Osteoblast (primary cell): ENCODE results near the gene NDUFAF8. TPM values are rescaled to one million over a fixed set of nuclear protein-coding genes. Genes with fewer than 3 reads are reported as not detected.

Source experiments
- DNase-seq: peaks from one replicate; pipeline ENCODE4 v3.0.0; 2011; ENCODE audit warnings: low spot score, mixed read lengths; ENCODE audit not compliant: insufficient read length; ENCODE audit errors: missing footprints
- H2AFZ ChIP-seq: 2 replicates; pipeline ENCODE4 v1.6.0; 2011; ENCODE audit warnings: mild to moderate bottlenecking, low read length
- H3K27ac ChIP-seq: 2 replicates; pipeline ENCODE4 v1.5.1; 2011; ENCODE audit warnings: mild to moderate bottlenecking, low read depth, low read length, moderate library complexity
- H3K27me3 ChIP-seq: 2 replicates; pipeline ENCODE4 v1.6.0; 2012; ENCODE audit warnings: mild to moderate bottlenecking, control low read depth, inconsistent platforms, low read length, moderate library complexity; ENCODE audit not compliant: insufficient read depth
- H3K36me3 ChIP-seq: 2 replicates; pipeline ENCODE4 v1.5.1; 2011; ENCODE audit warnings: mild to moderate bottlenecking, low read length, control low read depth, moderate library complexity; ENCODE audit not compliant: insufficient read depth
- H3K4me1 ChIP-seq: 2 replicates; pipeline ENCODE4 v1.5.1; 2011; ENCODE audit warnings: mild to moderate bottlenecking, low read length, control low read depth, moderate library complexity; ENCODE audit not compliant: insufficient read depth
- H3K4me2 ChIP-seq: 2 replicates; pipeline ENCODE4 v1.6.0; 2011; ENCODE audit warnings: mild to moderate bottlenecking, low read length; ENCODE audit not compliant: insufficient read depth
- H3K4me3 ChIP-seq: fragments of 200-600 bp; sonication (generic); 3 replicates; pipeline ENCODE4 v1.5.1; 2012; ENCODE audit warnings: mild to moderate bottlenecking, low read length, inconsistent platforms; ENCODE audit not compliant: insufficient read depth
- H3K79me2 ChIP-seq: 2 replicates; pipeline ENCODE4 v1.6.0; 2012; ENCODE audit warnings: mild to moderate bottlenecking, low read length, control low read depth, inconsistent platforms; ENCODE audit not compliant: insufficient read depth
- H3K9me3 ChIP-seq: 2 replicates; pipeline ENCODE4 v1.5.1; 2011; ENCODE audit warnings: low read depth, low read length, control low read depth
- H4K20me1 ChIP-seq: 2 replicates; pipeline ENCODE4 v1.6.0; 2012; ENCODE audit warnings: mild to moderate bottlenecking, low read length, control low read depth; ENCODE audit not compliant: insufficient read depth
- CTCF ChIP-seq: IDR thresholded peaks from 2 replicates; pipeline ENCODE4 v1.5.1; 2011; ENCODE audit warnings: mild to moderate bottlenecking, low read depth, low read length, moderate library complexity; ENCODE audit errors: extremely low read depth
- total RNA-seq: library from RNA; depleted of rRNA; stranded (reverse); fragments of >200 nt; gene quantifications from 2 replicates; pipeline ENCODE4 v1.2.3, GENCODE V29; 2012

Gene NDUFAF8
- total RNA-seq, 1 donor = 19.9 TPM

- Histone ChIP-seq H3K27me3 (no peaks in the 10 kb centered on the region), H3K4me3 (no peak overlapping the region), H3K36me3 (peaks cover 3% of the 10 kb centered on the region), H3K27ac (no peak overlapping the region), H3K9me3 (no peaks in the 10 kb centered on the region), H3K79me2 (peaks cover 79% of the 10 kb centered on the region), H2AFZ (no peak overlapping the region), H4K20me1 (peaks cover 7% of the 10 kb centered on the region), H3K4me1 (peaks cover 14% of the 10 kb centered on the region), H3K4me2 (no peak overlapping the region)
- no peak for TF ChIP-seq CTCF
- no peak for DNase-seq
Observed at GRCh38 chr17:81290230-81290629, 51.1 kb downstream of the NDUFAF8 start.

Other genes with a start within 250 kb of the NDUFAF8 start
- 21.4 and 21.8 TPM in 2 replicates for gene CHMP6, start 247.5 kb upstream of the NDUFAF8 start, total RNA-seq
- 15.6 and 19.4 TPM in 2 replicates for gene BAIAP2, start 204.2 kb upstream of the NDUFAF8 start, total RNA-seq
- not detected in 2 replicates for gene PVALEF, start 73.8 kb upstream of the NDUFAF8 start, total RNA-seq
- gene AATK, start 73.1 kb upstream of the NDUFAF8 start, total RNA-seq = under 0.01 TPM in 1 of 2 replicates, not detected in the other
- 7.7 and 8.7 TPM in 2 replicates for gene CEP131, start 16.4 kb upstream of the NDUFAF8 start, total RNA-seq
- 16.6 and 18.0 TPM in 2 replicates for gene TEPSIN, start 263 bp upstream of the NDUFAF8 start, total RNA-seq
- gene SLC38A10, start 56.0 kb downstream of the NDUFAF8 start, total RNA-seq = 85.5 and 92.6 TPM in 2 replicates
- gene BAHCC1, start 156.1 kb downstream of the NDUFAF8 start, total RNA-seq = 11.2 and 11.5 TPM in 2 replicates